Muscle layer of colon (tissue), 2 donors: ENCODE measurements around the gene ZNF641.

Source experiments
- H3K27ac ChIP-seq: one replicate; pipeline ENCODE4 v1.7.0; 2013; ENCODE audit warnings: low read depth, mild to moderate bottlenecking, low read length, moderate library complexity
- H3K27me3 ChIP-seq, 2 donors: one replicate each; pipeline ENCODE4 v1.7.0; 2013; ENCODE audit warnings: low read length in 2 of 2, mild to moderate bottlenecking in 2 of 2; ENCODE audit not compliant: insufficient read depth in 2 of 2, control insufficient read depth in 1 of 2
- H3K36me3 ChIP-seq: one replicate; pipeline ENCODE4 v1.7.0; 2013; ENCODE audit warnings: mild to moderate bottlenecking, low read length; ENCODE audit not compliant: insufficient read depth
- H3K4me1 ChIP-seq: one replicate; pipeline ENCODE4 v1.7.0; 2013; ENCODE audit warnings: mild to moderate bottlenecking, low read length; ENCODE audit not compliant: insufficient read depth
- H3K4me3 ChIP-seq, 2 donors: one replicate each; pipeline ENCODE4 v1.7.0; 2013; ENCODE audit warnings: low read length in 2 of 2, low read depth in 1 of 2, mild to moderate bottlenecking in 1 of 2, moderate library complexity in 1 of 2
- H3K9ac ChIP-seq: one replicate; pipeline ENCODE4 v1.7.0; 2013; ENCODE audit warnings: low read length
- H3K9me3 ChIP-seq: one replicate; pipeline ENCODE4 v1.7.0; 2013; ENCODE audit warnings: mild to moderate bottlenecking, low read length
- donor health status: abdominal sarcoma.
- donor health status: Adenocarcinoma of cecum.

Gene ZNF641

DNA sequence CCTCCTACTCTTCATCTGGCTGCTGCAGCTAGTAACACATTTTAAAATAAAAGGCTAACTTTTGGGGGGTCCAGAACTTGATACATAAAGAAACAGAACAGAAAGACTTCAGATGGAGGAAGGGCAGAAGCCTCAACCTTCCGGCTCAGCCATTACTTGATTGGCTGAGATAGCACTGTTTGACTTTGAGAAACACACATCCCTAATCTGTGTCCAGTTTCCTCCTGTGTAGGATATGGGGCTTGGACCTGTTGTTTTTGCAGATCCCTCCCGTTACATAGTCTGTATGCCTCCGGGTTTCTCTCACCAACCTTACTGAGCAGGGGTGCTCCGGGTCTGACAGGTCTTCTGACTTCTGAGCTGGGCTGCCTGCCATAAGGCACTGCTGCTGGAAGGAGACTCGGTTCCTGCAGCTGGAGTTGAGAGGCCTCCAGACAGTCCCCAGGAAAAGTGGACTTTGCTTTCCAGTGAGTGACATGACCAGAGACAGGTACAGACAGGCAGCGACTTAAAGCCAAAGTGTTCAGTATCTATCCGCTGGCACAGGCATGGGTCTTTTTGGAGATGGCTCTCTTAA, 8.3 kb upstream of the ZNF641 start:
- Histone ChIP-seq H3K36me3 (no peaks in the 10 kb centered on the region), H3K4me3 (no peak overlapping the region)

DNA sequence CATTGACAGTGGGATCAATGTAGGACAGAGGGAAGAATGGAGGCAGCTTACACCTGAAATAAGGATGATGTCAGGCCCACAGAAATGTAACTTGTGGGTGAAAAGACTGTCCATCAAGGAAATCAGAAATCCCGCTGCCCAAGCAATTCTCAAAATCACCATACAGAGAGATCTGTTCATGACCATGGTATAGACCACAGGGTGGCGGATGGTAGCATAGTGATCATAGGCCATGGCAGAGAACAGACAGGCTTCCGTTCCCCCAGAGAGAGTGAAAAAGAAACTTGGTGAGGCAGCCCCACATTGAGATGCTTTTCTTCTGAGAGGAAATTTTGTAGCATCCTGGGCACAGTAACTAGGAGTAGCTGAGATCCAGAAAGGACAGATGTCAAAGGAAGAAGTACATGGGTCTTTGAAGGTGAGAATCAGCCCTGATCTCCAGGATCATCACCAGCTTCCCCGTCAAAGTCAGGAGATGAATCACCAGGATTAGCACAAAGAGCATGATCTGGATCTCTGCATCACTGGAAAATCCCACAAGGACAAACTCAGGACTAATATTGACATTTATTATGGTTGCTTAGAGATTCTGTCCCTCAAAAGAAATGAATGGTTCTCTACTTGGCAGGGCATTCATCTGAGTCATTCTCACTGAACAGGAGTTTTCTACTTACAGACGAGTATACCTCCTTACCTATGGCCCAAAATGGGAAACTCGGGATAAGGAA, 5.5 kb upstream of the ZNF641 start:
- Histone ChIP-seq H3K9me3 (no peaks in the 10 kb centered on the region), H3K36me3 (no peaks in the 10 kb centered on the region), H3K4me1 (peaks cover 6% of the 10 kb centered on the region), H3K27ac (no peak overlapping the region), H3K9ac (no peak overlapping the region), H3K4me3 (no peak overlapping the region), H3K27me3 (no peaks in the 10 kb centered on the region)

More for the DNA sequence above, 8.3 kb upstream of the ZNF641 start:
- Histone ChIP-seq H3K9ac (no peak overlapping the region), H3K9me3 (no peaks in the 10 kb centered on the region), H3K27ac (no peak overlapping the region), H3K4me1 (no peaks in the 10 kb centered on the region), H3K27me3 (no peaks in the 10 kb centered on the region)

DNA sequence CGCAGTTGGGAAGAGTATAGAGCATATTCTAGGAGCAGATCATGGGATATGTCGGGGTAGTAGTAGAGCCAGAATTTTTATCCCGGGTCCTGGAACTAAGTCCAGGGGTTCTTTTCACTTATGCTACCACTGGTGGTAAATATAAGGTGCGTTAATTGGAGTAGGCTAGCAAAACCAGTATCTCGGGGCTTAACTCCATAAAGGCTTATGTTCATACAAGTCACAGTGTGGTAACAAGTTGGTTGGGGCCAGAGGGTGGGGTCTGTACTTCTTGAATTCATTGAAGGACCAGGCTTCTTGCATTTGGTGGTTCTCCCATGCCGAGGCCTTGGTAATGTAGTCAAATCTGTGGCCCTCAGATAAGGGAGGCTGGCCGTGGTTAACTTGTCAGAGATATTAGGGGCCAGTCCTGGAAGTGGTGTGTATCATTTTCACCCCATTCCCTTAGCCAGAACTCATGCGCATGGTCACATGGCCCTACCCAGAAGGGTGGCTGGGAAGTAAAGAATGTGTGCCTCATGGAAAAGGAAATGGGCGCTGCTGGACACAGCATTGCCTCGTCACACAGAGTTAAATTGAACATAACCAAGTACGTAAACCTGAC, 1.5 kb upstream of the ZNF641 start:
- H3K27ac ChIP-seq: no peak overlapping the region
- H3K27me3 ChIP-seq: no peaks in the 10 kb centered on the region
- H3K4me1 ChIP-seq: peaks cover 16% of the 10 kb centered on the region
- peaks cover 3% of the 10 kb centered on the region for H3K36me3 ChIP-seq
- H3K4me3 ChIP-seq: no peak overlapping the region
- no peaks in the 10 kb centered on the region for H3K9me3 ChIP-seq
- H3K9ac ChIP-seq: no peak overlapping the region

DNA sequence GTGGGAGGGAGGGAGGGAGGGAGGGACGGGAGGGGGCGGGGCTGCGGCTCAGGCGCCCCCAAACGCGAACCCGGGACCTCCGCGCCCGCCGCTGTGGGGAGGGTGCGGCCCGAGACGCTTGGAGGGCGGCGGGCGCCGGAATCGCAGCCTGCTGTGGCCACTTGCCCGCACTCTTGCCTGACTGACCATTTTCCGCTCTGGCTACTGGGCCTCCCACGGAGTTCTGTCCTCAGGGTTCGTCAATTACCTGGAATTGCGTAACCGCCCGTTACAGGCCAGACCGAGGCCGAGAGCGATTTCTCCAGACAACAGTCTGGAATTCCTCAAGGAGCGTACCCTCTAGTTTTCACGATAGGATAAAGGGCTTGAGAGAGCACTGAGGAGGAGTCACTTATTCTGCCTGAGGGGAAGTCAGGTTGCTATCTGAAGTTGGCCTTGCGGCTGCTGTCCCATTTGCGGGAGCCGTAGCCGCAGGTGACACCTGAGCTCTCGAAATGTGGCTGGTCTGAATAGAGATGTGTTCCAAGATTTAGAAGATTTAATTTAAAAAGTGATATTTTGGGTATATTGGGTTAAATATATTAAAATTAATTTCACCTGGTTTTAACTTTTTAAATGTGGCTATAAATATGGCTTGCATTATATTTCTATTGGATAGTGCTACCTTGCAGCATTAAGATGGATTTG, 446 bp upstream of the ZNF641 start:
- Histone ChIP-seq H3K9ac (peak overlapping the region; percentile 62), H3K27me3 (no peaks in the 10 kb centered on the region), H3K4me3 (peak overlapping the region; percentile 64 to 80), H3K36me3 (peaks cover 14% of the 10 kb centered on the region), H3K27ac (peak overlapping the region; percentile 90), H3K4me1 (peaks cover 16% of the 10 kb centered on the region), H3K9me3 (no peaks in the 10 kb centered on the region)

DNA sequence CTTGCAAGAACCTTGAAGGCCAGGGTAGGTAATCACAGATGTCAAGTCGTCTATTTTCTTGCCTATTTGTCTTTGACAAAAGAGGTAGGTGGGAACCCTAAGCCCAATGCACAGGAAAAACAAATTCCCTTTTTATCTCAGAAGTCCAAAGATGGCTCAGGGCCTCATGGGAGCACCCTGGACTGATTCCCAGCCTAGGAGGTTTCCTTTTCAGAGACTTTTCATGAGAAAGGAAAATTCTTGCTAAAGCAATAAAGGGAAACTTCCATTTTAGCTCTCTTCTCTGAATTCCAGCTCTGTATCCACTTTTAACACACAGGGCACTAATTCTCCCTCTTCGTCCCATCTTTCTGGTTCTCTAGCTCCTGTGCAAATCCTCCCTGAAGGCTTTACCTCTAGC, 1.2 kb downstream of the ZNF641 start:
- no peaks in the 10 kb centered on the region for H3K9me3 ChIP-seq

DNA sequence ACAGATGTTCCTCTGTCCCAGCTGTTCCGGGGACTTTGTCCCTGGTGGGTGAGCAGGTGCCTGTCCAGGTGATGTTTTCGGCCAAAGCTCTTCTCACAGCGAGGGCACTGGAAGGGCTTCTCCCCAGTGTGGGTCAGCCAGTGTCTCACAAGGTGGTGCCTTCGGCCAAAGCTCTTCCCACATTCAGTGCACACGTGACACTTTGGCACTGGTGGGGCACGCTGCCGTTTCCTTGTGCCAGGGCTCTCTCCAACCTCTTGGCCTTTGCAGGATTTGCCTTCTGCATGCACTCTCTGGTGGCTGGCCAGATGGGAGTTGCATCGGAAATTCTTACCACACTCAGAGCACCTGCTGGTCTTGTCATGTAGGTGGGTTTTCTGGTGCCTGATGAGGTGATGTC, 7.7 kb downstream of the ZNF641 start:
- Histone ChIP-seq H3K36me3 (peaks cover 63% of the 10 kb centered on the region), H3K9ac (no peak overlapping the region), H3K4me1 (no peaks in the 10 kb centered on the region), H3K27me3 (no peaks in the 10 kb centered on the region), H3K9me3 (no peaks in the 10 kb centered on the region), H3K4me3 (no peak overlapping the region), H3K27ac (no peak overlapping the region)

More for the DNA sequence above, 1.2 kb downstream of the ZNF641 start:
- H3K36me3 ChIP-seq: peaks cover 31% of the 10 kb centered on the region
- H3K4me3 ChIP-seq: peak overlapping the region; percentile 8 to 89
- peaks cover 16% of the 10 kb centered on the region for H3K4me1 ChIP-seq
- H3K9ac ChIP-seq: no peak overlapping the region
- H3K27me3 ChIP-seq: no peaks in the 10 kb centered on the region
- peak overlapping the region; percentile 69 for H3K27ac ChIP-seq

DNA sequence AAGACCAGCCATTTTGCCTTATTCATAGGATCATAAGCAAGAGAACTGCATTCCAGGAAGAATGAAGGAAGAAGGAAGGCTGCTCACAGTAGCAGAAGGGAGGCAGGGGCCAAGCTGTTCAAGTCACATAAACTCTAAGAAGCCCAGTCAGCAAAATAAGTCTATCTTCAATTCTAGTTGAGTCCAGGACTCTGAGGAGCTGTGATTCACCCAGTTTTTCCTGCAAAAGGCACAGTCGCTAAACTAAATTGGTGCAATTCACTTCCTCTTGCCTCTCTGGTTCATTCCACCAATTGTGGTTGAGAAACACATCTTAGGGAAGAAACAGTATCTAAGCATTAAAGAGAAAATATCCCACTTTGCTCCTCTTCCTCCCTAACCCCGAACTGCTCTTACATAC, 9.8 kb downstream of the ZNF641 start:
- Histone ChIP-seq H3K9ac (no peak overlapping the region), H3K9me3 (no peaks in the 10 kb centered on the region), H3K4me3 (no peak overlapping the region), H3K27me3 (no peaks in the 10 kb centered on the region), H3K27ac (no peak overlapping the region), H3K36me3 (peaks cover 47% of the 10 kb centered on the region), H3K4me1 (no peaks in the 10 kb centered on the region)

DNA sequence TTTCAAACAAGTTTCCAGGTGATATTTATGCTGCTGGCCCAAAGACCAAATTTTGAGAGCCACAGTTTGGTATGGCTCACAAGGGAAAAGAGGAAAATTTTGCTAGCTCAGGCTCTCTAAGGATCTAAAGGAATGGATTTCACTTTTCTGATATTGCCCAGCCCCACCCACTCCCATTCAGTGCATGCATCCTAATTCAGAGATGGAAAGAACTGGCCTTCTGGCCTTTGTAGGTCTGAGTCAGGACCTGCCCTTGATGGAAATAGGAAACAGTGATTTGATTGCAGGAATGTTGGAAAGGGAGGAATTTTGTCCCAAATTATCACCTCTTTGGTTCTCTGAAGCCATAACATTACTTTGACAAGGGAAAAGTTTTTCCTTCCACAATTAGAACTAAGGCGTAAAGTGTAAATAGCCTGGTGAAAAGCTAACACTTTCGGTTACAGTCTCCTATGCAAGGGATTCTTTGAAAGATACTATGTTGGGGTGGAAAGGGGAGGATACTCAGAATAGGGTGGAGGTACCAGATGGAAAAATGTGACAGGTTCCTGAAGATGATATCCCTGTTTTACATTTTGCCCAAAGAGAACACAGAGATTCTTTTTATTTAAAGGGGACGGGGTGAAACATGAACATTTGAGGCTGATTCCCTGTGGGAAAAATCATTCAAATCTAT, 11.1 kb downstream of the ZNF641 start:
- Histone ChIP-seq H3K36me3 (peaks cover 33% of the 10 kb centered on the region), H3K27me3 (no peaks in the 10 kb centered on the region), H3K9me3 (no peaks in the 10 kb centered on the region), H3K27ac (no peak overlapping the region), H3K9ac (no peak overlapping the region), H3K4me1 (no peaks in the 10 kb centered on the region), H3K4me3 (no peak overlapping the region)

DNA sequence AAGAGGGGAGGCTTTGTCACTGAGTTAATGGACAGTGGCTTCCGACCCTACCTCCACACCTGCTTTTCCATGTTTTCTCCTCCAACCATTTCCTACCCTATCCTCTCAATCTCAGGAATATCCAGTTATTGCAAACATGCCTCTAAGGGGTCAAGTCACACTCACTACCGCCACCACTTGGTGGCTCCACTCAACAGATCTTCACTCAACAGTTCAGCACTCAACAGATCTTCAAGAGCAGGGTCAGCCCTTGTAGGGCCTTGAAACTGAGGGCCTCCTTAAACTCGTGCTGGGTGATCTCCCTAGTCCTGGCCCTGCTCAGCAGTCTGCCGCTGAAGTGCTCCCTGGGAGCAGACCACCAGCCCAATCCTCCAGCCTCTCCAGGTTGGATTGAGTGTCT, 14.2 kb downstream of the ZNF641 start:
- peaks cover 8% of the 10 kb centered on the region for H3K36me3 ChIP-seq
- H3K27ac ChIP-seq: no peak overlapping the region
- H3K4me1 ChIP-seq: no peaks in the 10 kb centered on the region
- no peaks in the 10 kb centered on the region for H3K27me3 ChIP-seq
- H3K9ac ChIP-seq: no peak overlapping the region
- no peaks in the 10 kb centered on the region for H3K9me3 ChIP-seq
- no peak overlapping the region for H3K4me3 ChIP-seq

DNA sequence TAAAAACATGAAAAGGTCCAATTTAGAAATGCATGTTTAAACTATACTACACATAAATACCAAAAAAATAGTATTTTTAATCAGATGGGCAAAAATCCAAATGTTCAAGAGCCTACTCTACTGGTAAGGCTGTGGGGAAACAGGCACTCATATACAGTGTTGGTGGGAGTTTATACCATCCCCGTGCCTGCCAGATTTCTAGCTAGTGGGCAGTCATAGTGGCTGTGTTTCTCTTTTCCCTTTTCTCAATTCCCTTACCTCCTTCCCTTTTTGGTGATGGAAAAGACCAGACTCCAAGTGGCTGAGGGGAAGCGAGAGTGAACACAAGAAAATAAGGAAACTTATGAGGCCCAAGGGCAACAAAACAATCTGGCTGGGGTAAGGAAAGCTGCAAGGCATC, 14.7 kb downstream of the ZNF641 start:
- H3K36me3 ChIP-seq: peaks cover 5% of the 10 kb centered on the region
- no peak overlapping the region for H3K9ac ChIP-seq
- H3K4me1 ChIP-seq: no peaks in the 10 kb centered on the region
- H3K27ac ChIP-seq: no peak overlapping the region
- H3K27me3 ChIP-seq: no peaks in the 10 kb centered on the region
- H3K4me3 ChIP-seq: no peak overlapping the region
- no peaks in the 10 kb centered on the region for H3K9me3 ChIP-seq

DNA sequence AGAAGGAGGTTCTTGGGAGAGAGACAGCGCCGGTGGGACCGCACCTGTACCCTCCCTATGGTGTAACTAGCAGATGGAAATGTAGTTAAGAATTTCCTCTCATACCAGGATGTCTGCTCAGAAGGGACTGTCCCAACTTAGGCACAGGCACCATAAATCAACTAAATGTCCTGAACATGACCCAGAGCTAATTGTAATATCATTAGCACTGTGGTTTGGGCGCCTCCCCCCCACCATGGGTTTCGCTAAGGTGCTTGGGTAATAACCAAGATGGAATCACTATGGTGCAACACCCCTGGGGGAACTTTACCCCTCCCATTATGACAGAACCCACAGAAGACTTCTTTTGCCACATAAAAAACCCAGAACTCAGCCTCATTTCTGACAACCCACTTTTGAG, 15.9 kb downstream of the ZNF641 start:
- no peaks in the 10 kb centered on the region for H3K4me1 ChIP-seq
- H3K4me3 ChIP-seq: no peak overlapping the region
- H3K9ac ChIP-seq: no peak overlapping the region

More for the DNA sequence above, 15.9 kb downstream of the ZNF641 start:
- H3K36me3 ChIP-seq: peaks cover 5% of the 10 kb centered on the region
- H3K27ac ChIP-seq: no peak overlapping the region
- no peaks in the 10 kb centered on the region for H3K9me3 ChIP-seq
- H3K27me3 ChIP-seq: no peaks in the 10 kb centered on the region
